Right kidney (tissue), 1 donor: ENCODE data around the gene GOLGA6A.
"Not testable (repeated sequence)": the region's sequence is repeated elsewhere in the genome, so short reads cannot be mapped to it uniquely, and the experiment has no call there.

ENCODE experiments used
- DNase-seq: peaks from one replicate; pipeline ENCODE4 v3.0.0-alpha.2; 2016

GOLGA6A gene

GRCh38 chr15:74099963-74100733 is 17.8 kb upstream of the GOLGA6A start:
- DNase-seq, result peak; percentile 90

GRCh38 chr15:74096753-74097474 is 14.6 kb upstream of the GOLGA6A start:
- DNase-seq, result not testable (repeated sequence)

GRCh38 chr15:74095610-74096009 is 13.3 kb upstream of the GOLGA6A start:
- not testable (repeated sequence) for DNase-seq

GRCh38 chr15:74094567-74094966 is 12.2 kb upstream of the GOLGA6A start:
- not testable (repeated sequence) for DNase-seq

DNA sequence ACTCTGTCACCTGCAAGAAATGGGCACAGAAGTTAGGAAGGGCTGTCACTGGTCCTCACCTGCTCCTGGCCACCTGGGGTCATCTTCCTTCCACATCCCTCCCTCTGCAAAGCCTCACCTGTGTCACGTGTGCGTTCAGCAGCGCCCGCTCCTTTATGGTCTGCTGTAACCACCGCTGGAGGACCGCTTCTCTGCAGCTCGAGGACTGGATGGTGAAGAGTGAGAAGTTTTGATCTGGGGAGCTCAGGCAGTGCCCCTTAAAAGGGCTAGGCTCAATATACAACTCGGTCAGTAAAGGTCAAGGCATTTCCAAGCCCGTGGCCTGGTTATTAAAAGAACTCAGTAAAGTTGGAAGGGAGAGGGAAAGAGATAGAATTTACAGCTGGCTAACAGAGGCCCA is 6.6 kb downstream of the GOLGA6A start:
- DNase-seq, result not testable (repeated sequence)

- DNase-seq, result not testable (repeated sequence)
Measured at GRCh38 chr15:74072614-74073337, 9.6 kb downstream of the GOLGA6A start.

GRCh38 chr15:74072132-74072531 is 10.2 kb downstream of the GOLGA6A start:
- DNase-seq, result not testable (repeated sequence)

GRCh38 chr15:74071645-74072044 is 10.7 kb downstream of the GOLGA6A start:
- DNase-seq, result not testable (repeated sequence)

DNA sequence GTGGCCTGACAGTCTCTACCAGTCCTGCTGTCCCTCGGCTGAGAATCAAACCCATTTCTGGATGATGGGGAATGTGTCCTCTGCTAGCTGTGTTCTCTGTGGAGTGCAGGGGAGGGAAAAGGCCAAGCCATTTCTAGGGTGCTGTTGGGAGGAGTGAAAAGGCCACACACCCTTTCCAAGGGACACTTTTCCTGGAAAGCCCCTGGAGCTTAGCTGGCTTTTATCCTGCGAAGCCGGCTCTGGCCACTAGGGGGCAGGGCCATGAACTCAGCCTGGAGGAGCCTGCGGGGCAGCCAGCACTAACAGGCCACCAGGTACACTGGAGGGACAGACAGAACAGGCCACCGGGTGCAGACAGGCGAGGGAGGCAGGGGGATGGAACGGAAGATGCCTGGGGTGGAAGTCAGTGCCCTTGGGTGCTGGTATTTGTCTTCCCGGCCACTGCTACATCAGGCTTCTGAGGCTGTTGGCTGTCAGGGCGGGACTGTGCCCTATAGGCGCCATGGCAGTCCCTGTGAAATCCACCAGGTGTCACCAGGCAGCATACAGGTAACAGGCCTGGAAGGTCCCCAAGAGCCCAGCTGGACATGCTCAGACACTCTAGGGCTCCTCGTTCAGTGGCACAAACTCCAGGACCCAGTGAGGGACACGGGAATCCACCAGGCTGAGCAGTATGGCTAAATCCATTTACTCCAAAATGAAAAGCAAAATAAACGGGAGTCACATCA is 16.5 kb downstream of the GOLGA6A start:
- not testable (repeated sequence) for DNase-seq

DNA sequence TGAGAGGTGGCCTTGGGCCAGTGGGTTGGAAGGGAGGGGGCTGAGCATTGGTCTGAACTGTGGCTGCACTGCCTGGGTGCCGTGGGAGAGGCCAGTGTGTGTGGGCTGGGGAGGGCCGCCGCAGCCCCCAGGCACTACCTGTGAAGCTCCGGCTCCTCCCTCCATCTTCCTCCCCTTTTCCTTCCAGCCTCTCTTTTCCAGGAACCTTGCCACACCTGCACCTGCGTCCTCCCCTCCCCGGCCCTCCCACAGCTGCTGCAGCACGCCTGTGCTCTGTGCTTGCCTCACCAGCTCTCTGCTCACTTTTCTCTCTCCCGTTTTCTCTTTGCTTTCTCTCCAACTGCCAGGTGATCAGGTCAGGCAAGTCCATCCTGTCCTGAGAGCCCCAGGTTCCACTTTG is 17.5 kb downstream of the GOLGA6A start:
- not testable (repeated sequence) for DNase-seq

DNA sequence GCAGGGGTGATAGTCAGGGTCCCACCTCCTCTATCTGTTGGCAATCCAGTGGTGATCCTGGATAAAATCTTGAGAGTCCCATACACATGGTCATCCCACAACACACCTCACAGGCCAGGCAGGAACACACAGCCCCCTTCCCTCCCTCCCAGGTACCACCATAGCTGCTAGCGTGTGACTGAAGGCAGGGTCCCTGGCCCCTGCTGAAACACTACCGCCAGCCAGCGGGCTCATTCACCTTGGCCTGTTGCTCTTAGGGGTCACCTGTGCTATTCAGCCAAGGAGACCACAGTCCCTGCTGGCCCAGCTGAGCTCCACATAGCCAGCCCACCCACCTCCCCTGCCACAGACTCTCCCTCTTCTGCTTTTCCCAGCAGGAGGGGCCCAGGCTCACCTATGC is 18.2 kb downstream of the GOLGA6A start:
- DNase-seq, result not testable (repeated sequence)

DNA sequence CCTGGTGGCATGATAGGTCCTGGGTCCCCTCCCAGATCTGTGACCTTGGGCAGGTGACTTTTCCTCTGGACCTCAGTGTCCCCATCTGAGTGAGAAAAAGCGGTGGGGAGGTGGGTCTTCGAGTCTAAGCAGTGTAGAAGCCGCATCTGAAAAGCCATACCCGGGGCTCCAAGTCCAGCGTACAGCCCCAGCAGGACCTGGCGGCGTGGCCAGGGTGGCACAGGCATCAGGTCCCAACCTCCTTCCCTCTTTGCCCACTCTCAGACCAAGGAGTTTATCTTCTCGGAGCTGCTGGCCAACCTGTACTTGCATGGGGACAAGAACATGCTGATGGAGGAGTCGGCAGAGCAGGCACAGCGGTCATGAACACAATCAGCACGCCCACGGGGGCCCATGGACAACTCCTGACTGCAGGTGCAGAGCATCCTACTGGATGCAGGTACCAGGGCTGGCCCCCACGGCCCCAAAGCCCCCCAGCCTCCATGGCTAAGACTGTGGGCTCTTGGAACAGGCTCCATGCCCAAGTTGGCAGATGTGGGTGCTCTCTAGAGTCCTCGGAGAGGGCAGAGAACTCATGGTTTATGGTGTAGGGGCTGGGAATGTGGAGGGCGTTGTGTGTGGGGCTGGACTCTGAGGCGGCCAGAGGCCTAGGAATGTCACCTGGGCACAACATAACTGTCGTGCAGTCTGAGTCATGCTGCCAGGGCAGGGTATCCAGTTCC is 18.8 kb downstream of the GOLGA6A start:
- not testable (repeated sequence) for DNase-seq

DNA sequence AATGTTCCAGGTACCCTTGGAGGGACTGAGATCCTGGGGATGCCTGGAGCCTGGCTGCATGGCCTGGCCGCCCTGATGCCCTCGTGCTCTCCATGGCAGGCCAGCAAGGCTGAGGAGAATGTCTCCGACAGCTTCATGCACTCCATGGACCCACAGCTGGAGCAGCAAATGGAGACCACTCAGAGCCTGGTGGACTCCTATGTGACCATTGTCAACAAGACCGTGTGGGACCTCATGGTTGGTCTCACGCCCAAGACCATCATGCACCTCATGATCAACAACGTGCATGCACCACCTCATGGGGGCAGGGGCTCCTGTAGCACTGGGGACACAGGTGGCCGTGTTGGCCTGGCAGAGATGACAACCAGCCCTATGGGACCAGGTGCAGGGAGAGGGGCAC is 19.7 kb downstream of the GOLGA6A start:
- DNase-seq, result no peak

GRCh38 chr15:74062236-74062635 is 20.1 kb downstream of the GOLGA6A start:
- DNase-seq, result no peak

DNA sequence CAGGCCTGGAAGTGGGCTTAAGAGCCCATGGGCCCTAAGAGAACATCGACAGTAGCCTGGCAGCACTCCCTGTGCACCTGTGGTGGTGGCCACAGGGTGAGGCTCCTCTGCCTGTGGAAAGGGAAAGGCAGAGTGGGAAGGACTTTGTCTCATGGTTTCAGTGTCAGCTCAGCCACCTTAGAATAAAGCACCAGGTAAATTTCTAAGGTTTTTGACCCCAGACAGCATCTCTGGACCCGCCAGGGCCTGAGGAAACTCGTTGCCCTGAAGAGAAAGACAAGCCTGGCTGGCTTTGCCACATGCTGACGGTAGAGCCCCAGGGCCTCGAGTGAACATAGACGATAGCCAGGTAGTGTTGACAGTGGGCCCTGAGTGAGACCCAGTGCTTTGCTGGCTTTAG is 22.1 kb downstream of the GOLGA6A start:
- DNase-seq, result no peak

- not testable (repeated sequence) for DNase-seq
Measured at GRCh38 chr15:74059050-74059833, 23.1 kb downstream of the GOLGA6A start.

DNA sequence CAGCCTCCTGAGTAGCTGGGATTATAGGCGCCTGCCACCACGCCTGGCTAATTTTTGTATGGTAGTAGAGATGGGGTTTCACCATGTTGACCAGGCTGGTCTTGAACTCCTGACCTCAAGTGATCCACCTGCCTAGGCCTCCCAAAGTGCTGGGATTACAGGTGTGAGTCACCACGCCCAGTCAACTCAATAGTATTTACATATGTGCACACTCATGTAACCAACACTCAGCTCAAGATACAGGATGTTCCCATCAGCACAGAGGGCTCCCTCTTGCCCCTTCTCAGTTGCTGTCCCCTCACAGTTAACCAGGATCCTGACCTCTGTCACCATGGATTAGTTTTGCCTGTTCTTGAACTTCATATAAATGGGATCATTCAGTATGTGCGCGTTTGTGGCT is 26.0 kb downstream of the GOLGA6A start:
- DNase-seq, result not testable (repeated sequence)

DNA sequence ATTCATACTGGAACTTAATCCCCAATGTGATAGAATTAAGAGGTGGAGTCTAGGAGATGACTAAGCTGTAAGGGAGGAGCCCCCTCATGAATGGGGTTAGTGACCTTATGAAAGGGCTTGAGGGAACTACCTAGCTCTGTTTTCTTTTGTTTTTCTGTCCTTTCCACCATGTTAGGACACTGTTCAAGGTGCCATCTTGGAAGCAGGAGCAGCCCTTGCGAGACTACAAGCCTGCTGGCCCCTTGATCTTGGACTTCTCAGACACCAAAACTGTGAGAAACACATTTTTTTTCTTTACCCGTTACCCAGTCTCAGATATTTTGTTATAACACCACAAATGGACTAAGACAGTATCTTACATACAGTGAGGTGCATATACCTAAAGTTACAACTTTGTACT is 26.5 kb downstream of the GOLGA6A start:
- no peak for DNase-seq

- DNase-seq, result peak; percentile 53
Measured at GRCh38 chr15:74053941-74054529, 28.3 kb downstream of the GOLGA6A start.

GRCh38 chr15:74053517-74053916 is 28.8 kb downstream of the GOLGA6A start:
- peak; percentile 37 for DNase-seq
